Astrocyte (in vitro differentiated cells and primary cell): ENCODE data around the gene KRT222.

Experiments
- EZH2 ChIP-seq: IDR thresholded peaks from 2 replicates; pipeline ENCODE4 v1.6.1; 2012; ENCODE audit warnings: mild to moderate bottlenecking, low read length, inconsistent platforms; ENCODE audit not compliant: insufficient read depth
- TF ChIP-seq, protein P1 (sequence below): IDR thresholded peaks from 2 replicates; pipeline ENCODE4 v1.5.1; 2011; ENCODE audit warnings: low read depth, mild to moderate bottlenecking, inconsistent platforms, low read length, moderate library complexity; ENCODE audit not compliant: insufficient read depth

DNA sequence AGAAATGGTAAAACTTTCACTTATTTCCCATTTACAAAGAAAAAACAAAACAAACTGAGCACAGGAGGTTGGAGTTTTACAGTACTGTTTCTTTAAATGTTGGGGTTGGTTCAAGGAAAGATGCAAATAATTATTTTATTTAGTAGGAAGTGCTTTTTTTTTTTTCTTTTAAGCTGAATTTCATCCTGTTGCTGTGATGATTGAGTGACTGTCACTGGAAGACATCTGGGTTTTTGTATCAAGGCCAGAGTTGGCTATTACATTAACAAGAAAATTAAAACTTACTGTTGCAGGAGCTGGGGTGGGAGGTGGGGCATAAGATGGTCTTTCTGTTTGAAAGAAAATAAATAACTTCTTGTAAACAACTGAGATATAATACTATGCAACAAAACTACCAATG, 19.7 kb downstream of the KRT222 start:
- TF ChIP-seq EZH2: no peak
- TF ChIP-seq, protein P1, sequence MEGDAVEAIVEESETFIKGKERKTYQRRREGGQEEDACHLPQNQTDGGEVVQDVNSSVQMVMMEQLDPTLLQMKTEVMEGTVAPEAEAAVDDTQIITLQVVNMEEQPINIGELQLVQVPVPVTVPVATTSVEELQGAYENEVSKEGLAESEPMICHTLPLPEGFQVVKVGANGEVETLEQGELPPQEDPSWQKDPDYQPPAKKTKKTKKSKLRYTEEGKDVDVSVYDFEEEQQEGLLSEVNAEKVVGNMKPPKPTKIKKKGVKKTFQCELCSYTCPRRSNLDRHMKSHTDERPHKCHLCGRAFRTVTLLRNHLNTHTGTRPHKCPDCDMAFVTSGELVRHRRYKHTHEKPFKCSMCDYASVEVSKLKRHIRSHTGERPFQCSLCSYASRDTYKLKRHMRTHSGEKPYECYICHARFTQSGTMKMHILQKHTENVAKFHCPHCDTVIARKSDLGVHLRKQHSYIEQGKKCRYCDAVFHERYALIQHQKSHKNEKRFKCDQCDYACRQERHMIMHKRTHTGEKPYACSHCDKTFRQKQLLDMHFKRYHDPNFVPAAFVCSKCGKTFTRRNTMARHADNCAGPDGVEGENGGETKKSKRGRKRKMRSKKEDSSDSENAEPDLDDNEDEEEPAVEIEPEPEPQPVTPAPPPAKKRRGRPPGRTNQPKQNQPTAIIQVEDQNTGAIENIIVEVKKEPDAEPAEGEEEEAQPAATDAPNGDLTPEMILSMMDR: no peak
